HUES6 (cell line): ENCODE measurements around the gene PMEPA1.

Experiments used
- H3K27ac ChIP-seq: 2 replicates; pipeline ENCODE4 v1.7.0; 2013; ENCODE audit warnings: low read depth, mild to moderate bottlenecking, low read length, inconsistent platforms
- H3K27me3 ChIP-seq: 2 replicates; pipeline ENCODE4 v1.6.1; 2013; ENCODE audit warnings: low read length; ENCODE audit not compliant: control insufficient read depth, insufficient read depth
- H3K36me3 ChIP-seq: 2 replicates; pipeline ENCODE4 v1.6.1; 2013; ENCODE audit warnings: low read length; ENCODE audit not compliant: control insufficient read depth, insufficient read depth
- H3K4me1 ChIP-seq: 2 replicates; pipeline ENCODE4 v1.6.1; 2013; ENCODE audit warnings: low read length; ENCODE audit not compliant: control insufficient read depth, insufficient read depth
- H3K4me3 ChIP-seq: 2 replicates; pipeline ENCODE4 v1.5.1; 2013; ENCODE audit warnings: low read depth, low read length
- H3K9ac ChIP-seq: one replicate; pipeline ENCODE4 v1.6.1; 2013; ENCODE audit warnings: mild to moderate bottlenecking, low read length
- H3K9me3 ChIP-seq: 2 replicates; pipeline ENCODE4 v1.6.1; 2013; ENCODE audit warnings: low read depth, low read length; ENCODE audit not compliant: control insufficient read depth, insufficient read depth

PMEPA1 gene

GRCh38 chr20:57654998-57655808 is 54.6 kb downstream of the PMEPA1 start:
- no peak overlapping the region for H3K4me3 ChIP-seq
- no peak overlapping the region for H3K27ac ChIP-seq
- no peaks in the 10 kb centered on the region for H3K27me3 ChIP-seq
- peaks cover 7% of the 10 kb centered on the region; the same call in 1 of the 2 replicates for H3K4me1 ChIP-seq
- H3K9ac ChIP-seq, result no peak overlapping the region
- H3K36me3 ChIP-seq, result peaks cover 68% of the 10 kb centered on the region
- no peaks in the 10 kb centered on the region for H3K9me3 ChIP-seq

- Histone ChIP-seq H3K36me3 (peaks cover 72% of the 10 kb centered on the region), H3K27ac (no peak overlapping the region), H3K4me1 (peaks cover 7% of the 10 kb centered on the region; the same call in 1 of the 2 replicates), H3K27me3 (no peaks in the 10 kb centered on the region), H3K9me3 (no peaks in the 10 kb centered on the region), H3K9ac (no peak overlapping the region), H3K4me3 (no peak overlapping the region)
Observed at GRCh38 chr20:57654363-57654997, 55.3 kb downstream of the PMEPA1 start.

GRCh38 chr20:57653910-57654309 is 55.9 kb downstream of the PMEPA1 start:
- Histone ChIP-seq H3K36me3 (peaks cover 71% of the 10 kb centered on the region), H3K4me1 (peaks cover 7% of the 10 kb centered on the region; the same call in 1 of the 2 replicates), H3K4me3 (no peak overlapping the region), H3K9ac (no peak overlapping the region), H3K27me3 (no peaks in the 10 kb centered on the region), H3K27ac (no peak overlapping the region), H3K9me3 (no peaks in the 10 kb centered on the region)

- Histone ChIP-seq H3K4me3 (no peak overlapping the region), H3K27ac (no peak overlapping the region), H3K36me3 (peaks cover 67% of the 10 kb centered on the region), H3K9ac (no peak overlapping the region), H3K27me3 (no peaks in the 10 kb centered on the region), H3K9me3 (no peaks in the 10 kb centered on the region), H3K4me1 (peaks cover 7% of the 10 kb centered on the region; the same call in 1 of the 2 replicates)
Observed at GRCh38 chr20:57653546-57653900, 56.3 kb downstream of the PMEPA1 start.

DNA sequence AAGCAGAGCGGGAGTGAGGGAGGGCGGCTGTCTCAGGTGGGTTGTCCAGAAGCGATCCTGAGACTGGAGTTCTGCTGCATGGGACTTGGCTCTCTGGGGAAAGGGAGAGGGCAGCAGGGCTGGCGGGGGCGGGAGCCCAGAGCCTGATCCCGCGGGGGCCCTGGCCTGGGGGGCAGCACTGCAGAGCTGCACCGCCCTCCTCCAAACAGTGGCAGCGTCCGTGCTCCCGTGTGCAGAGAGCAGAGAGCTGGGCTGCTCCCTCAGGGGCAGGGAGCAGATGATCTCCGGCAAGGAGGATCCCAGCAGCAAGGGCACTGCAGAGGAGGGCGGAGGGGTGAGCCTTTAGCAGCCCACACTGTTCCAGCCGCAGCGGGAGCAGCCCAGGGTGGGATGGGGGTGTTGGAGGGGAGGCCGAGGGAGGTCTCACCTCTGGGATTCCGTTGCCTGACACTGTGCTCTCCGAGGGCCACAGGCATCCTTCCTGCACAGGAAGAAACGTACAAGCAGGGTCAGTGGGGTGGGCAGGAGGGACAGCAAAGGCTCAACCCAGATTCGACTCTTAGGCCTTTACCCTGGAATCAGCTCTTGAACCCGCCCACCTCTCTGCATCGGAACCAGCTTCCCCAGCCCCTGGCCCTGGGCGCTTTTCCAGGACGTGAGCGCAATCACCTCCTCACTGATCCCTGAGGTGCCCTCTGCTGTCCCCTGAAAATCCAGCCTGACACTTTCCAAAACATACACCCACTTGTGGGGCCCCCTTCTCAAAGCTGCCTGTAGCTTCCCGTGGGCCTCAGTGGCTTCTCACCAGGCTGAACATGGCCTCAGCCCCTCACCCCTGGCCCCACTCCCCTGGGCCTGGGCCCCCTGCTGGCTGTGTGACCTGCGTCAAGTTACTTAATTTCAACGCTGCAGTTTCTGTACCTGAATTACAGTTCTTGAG is 56.9 kb downstream of the PMEPA1 start:
- Histone ChIP-seq H3K9me3 (no peaks in the 10 kb centered on the region), H3K36me3 (peaks cover 61% of the 10 kb centered on the region), H3K4me1 (peaks cover 7% of the 10 kb centered on the region; the same call in 1 of the 2 replicates), H3K4me3 (no peak overlapping the region), H3K27me3 (no peaks in the 10 kb centered on the region), H3K27ac (no peak overlapping the region), H3K9ac (no peak overlapping the region)

DNA sequence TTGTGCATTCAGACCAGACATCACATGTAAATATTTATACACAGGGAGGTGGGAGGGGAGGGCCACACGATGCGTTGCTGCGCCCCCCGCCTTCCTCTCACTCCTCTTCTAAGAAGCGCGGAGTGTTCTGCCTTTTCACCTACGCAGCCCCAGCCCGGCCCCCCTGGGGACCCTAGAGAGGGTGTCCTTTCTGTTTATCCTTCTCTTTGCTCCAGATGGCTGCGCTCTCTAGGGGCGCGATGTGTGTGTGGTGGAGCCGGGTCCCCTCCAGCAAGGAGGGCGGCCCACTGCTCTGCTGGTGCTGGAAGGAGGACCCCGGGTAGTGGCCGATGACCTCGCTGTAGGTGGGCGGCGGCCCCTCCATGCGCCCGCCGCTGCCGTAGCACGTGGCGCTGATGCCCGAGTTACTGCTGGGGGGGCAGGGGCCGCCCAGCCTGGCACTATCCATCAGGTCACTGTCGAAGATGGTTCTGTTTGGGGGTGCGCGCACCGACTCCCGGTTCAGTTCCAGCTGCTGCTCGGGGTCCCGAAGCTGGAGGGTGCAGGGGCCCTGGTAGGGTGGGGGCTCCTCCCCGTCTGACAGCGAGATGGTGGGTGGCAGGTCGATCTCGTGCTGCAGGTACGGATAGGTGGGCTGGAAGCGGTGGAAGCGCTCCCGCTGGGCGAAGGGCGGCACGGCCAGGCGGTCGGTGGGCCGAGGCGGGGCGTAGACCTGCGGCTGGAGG is 57.8 kb downstream of the PMEPA1 start:
- no peak overlapping the region for H3K4me3 ChIP-seq
- peaks cover 7% of the 10 kb centered on the region; the same call in 1 of the 2 replicates for H3K4me1 ChIP-seq
- no peaks in the 10 kb centered on the region for H3K9me3 ChIP-seq
- peaks cover 52% of the 10 kb centered on the region for H3K36me3 ChIP-seq
- H3K9ac ChIP-seq, result no peak overlapping the region
- no peaks in the 10 kb centered on the region for H3K27me3 ChIP-seq
- H3K27ac ChIP-seq, result no peak overlapping the region

GRCh38 chr20:57650756-57651483 is 58.9 kb downstream of the PMEPA1 start:
- no peaks in the 10 kb centered on the region for H3K27me3 ChIP-seq
- no peak overlapping the region for H3K27ac ChIP-seq
- peaks cover 42% of the 10 kb centered on the region for H3K36me3 ChIP-seq
- H3K9ac ChIP-seq, result no peak overlapping the region
- no peak overlapping the region for H3K4me3 ChIP-seq
- H3K4me1 ChIP-seq, result peaks cover 7% of the 10 kb centered on the region; the same call in 1 of the 2 replicates
- H3K9me3 ChIP-seq, result peaks cover 7% of the 10 kb centered on the region

DNA sequence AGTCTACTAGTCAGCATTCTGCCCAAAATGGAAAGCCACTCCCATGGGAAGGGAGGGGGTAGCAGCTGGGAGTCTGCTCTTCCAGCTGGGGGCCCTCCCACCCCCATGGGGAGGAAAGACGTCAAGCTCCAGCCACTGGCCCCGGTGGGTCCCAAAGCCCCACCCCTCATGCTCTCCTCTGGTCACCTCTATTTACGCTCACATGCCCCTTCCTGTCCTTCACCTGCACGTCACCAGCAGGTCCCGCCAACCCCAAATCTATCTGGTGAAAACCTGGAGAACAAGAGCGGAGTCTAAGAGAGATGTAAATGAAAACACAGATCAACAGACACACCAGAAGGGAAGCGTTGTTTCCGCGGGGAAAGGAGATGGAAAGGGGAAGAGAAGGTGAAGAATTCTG is 59.5 kb downstream of the PMEPA1 start:
- Histone ChIP-seq H3K27me3 (no peaks in the 10 kb centered on the region), H3K4me3 (no peak overlapping the region), H3K9ac (no peak overlapping the region), H3K27ac (no peak overlapping the region), H3K36me3 (peaks cover 42% of the 10 kb centered on the region), H3K9me3 (peaks cover 14% of the 10 kb centered on the region), H3K4me1 (peaks cover 7% of the 10 kb centered on the region; the same call in 1 of the 2 replicates)

DNA sequence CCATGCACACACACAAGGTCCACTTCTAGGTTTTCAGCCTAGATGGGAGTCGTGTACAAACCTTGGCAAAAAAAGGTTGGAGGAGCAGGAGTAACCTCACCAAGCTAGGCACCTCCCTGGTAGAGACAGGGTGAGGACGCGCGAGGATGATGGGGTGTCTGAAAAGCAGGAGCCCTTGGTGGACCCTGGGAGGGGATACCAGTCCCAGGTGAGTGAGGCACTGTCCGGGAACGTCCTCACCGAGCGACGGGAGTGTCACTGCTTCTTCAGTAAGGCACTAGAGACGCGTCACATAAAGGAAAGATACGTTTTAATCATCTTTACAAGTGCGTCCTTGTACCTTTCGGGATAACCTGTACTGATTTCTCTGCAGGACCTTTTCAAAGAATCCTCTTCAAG is 60.2 kb downstream of the PMEPA1 start:
- H3K27me3 ChIP-seq, result no peaks in the 10 kb centered on the region
- H3K9ac ChIP-seq, result no peak overlapping the region
- 0 out of 2 replicates have a peak, but pooled peaks cover 3% of the 10 kb centered on the region for H3K4me1 ChIP-seq
- H3K4me3 ChIP-seq, result no peak overlapping the region
- no peak overlapping the region for H3K27ac ChIP-seq
- peaks cover 17% of the 10 kb centered on the region for H3K9me3 ChIP-seq
- H3K36me3 ChIP-seq, result peaks cover 42% of the 10 kb centered on the region
